Mesenchymal stem cell (in vitro differentiated cells and primary cell): ENCODE results near the gene C13orf46.

ENCODE experiments used
- DNase-seq: peaks from one replicate; pipeline ENCODE4 v3.0.0-alpha.2; 2013
- H2AFZ ChIP-seq: one replicate; pipeline ENCODE4 v1.6.1; 2013; ENCODE audit warnings: low read depth, mild to moderate bottlenecking, control low read depth, inconsistent platforms, low read length, moderate library complexity
- H2AK5ac ChIP-seq: 2 replicates; pipeline ENCODE4 v1.6.1; 2013; ENCODE audit warnings: low read length, moderate library complexity, mild to moderate bottlenecking, inconsistent platforms; ENCODE audit not compliant: severe bottlenecking
- H2BK120ac ChIP-seq: one replicate; pipeline ENCODE4 v1.6.1; 2013; ENCODE audit warnings: low read depth, mild to moderate bottlenecking, inconsistent platforms, low read length, moderate library complexity
- H2BK12ac ChIP-seq, 2 experiments: one replicate each; pipeline ENCODE4 v1.6.1; 2013; ENCODE audit warnings: inconsistent platforms in 2 of 2, low read length in 2 of 2, mild to moderate bottlenecking in 2 of 2, moderate library complexity in 2 of 2, control low read depth in 1 of 2
- H2BK15ac ChIP-seq: one replicate; pipeline ENCODE4 v1.6.1; 2013; ENCODE audit warnings: mild to moderate bottlenecking, low read depth, inconsistent platforms; ENCODE audit not compliant: poor library complexity, severe bottlenecking
- H2BK5ac ChIP-seq: 2 replicates; pipeline ENCODE4 v1.6.1; 2013; ENCODE audit warnings: low read depth, mild to moderate bottlenecking, low read length, control low read depth, inconsistent platforms; ENCODE audit not compliant: poor library complexity, severe bottlenecking
- H3K14ac ChIP-seq, 2 experiments: one replicate each; pipeline ENCODE4 v1.6.1; 2013; ENCODE audit warnings: inconsistent platforms in 2 of 2, low read length in 2 of 2, control low read depth in 1 of 2, mild to moderate bottlenecking in 1 of 2, moderate library complexity in 1 of 2
- H3K18ac ChIP-seq, 2 experiments: one replicate each; pipeline ENCODE4 v1.6.1; 2013; ENCODE audit warnings: inconsistent platforms in 2 of 2, low read length in 2 of 2, control low read depth in 1 of 2, low read depth in 1 of 2, mild to moderate bottlenecking in 1 of 2
- H3K23ac ChIP-seq, 2 experiments: one replicate each; pipeline ENCODE4 v1.6.1; 2013; ENCODE audit warnings: inconsistent platforms in 2 of 2, low read length in 2 of 2, mild to moderate bottlenecking in 2 of 2, moderate library complexity in 2 of 2, control low read depth in 1 of 2
- H3K27ac ChIP-seq: 2 replicates; pipeline ENCODE4 v1.5.1; 2013; ENCODE audit warnings: mild to moderate bottlenecking, moderate library complexity, low read length, control low read depth, inconsistent platforms; ENCODE audit not compliant: poor library complexity, severe bottlenecking
- H3K27me3 ChIP-seq, 2 experiments: 2 replicates each; pipeline versions ENCODE4 v1.6.1 to v1.7.0; 2013; ENCODE audit warnings: low read length in 2 of 2, mild to moderate bottlenecking in 2 of 2, moderate library complexity in 2 of 2, control low read depth in 1 of 2, inconsistent platforms in 1 of 2; ENCODE audit not compliant: control insufficient read depth in 1 of 2, insufficient read depth in 1 of 2
- H3K36me3 ChIP-seq, 2 experiments: 2 replicates each; pipeline versions ENCODE4 v1.6.1 to v1.7.0; 2013; ENCODE audit warnings: low read length in 2 of 2, control low read depth in 1 of 2, inconsistent platforms in 1 of 2, low read depth in 1 of 2, mild to moderate bottlenecking in 1 of 2; ENCODE audit not compliant: insufficient read depth in 2 of 2, control insufficient read depth in 1 of 2
- H3K4ac ChIP-seq, 2 experiments: one replicate each; pipeline ENCODE4 v1.6.1; 2013; ENCODE audit warnings: inconsistent platforms in 2 of 2, low read length in 2 of 2, mild to moderate bottlenecking in 2 of 2, moderate library complexity in 2 of 2, control low read depth in 1 of 2, low read depth in 1 of 2
- H3K4me1 ChIP-seq: 2 replicates; pipeline ENCODE4 v1.6.1; 2013; ENCODE audit warnings: low read depth, low read length, control low read depth; ENCODE audit not compliant: control insufficient read depth, insufficient read depth
- H3K4me2 ChIP-seq: 2 replicates; pipeline ENCODE4 v1.6.1; 2013; ENCODE audit warnings: low read length, mild to moderate bottlenecking, inconsistent platforms; ENCODE audit not compliant: poor library complexity, severe bottlenecking
- H3K4me3 ChIP-seq, 2 experiments: 2 replicates each; pipeline versions ENCODE4 v1.5.1 to v1.7.0; 2013; ENCODE audit warnings: low read length in 2 of 2, mild to moderate bottlenecking in 2 of 2, control low read depth in 1 of 2, low read depth in 1 of 2; ENCODE audit not compliant: insufficient read depth in 1 of 2
- H3K79me1 ChIP-seq: replicated peaks from 2 replicates; pipeline ENCODE4 v1.6.1; 2013; ENCODE audit warnings: mild to moderate bottlenecking, control low read depth, low read length, inconsistent platforms; ENCODE audit not compliant: poor library complexity, severe bottlenecking
- H3K9ac ChIP-seq: 2 replicates; pipeline ENCODE4 v1.7.0; 2013; ENCODE audit warnings: mild to moderate bottlenecking, low read length, moderate library complexity
- H3K9me3 ChIP-seq: 2 replicates; pipeline ENCODE4 v1.7.0; 2013; ENCODE audit warnings: mild to moderate bottlenecking, low read length; ENCODE audit not compliant: control insufficient read depth
- H4K8ac ChIP-seq: one replicate; pipeline ENCODE4 v1.6.1; 2013; ENCODE audit warnings: inconsistent platforms, mild to moderate bottlenecking, low read length, moderate library complexity
- H4K91ac ChIP-seq: one replicate; pipeline ENCODE4 v1.6.1; 2013; ENCODE audit warnings: mild to moderate bottlenecking, low read length, inconsistent platforms
- WGBS: methylation state at CpG from one replicate; pipeline ENCODE4 v1.1.7; 2013; ENCODE audit warnings: mixed read lengths; 5-methylcytosine and 5-hydroxymethylcytosine counted together

C13orf46 gene

DNA sequence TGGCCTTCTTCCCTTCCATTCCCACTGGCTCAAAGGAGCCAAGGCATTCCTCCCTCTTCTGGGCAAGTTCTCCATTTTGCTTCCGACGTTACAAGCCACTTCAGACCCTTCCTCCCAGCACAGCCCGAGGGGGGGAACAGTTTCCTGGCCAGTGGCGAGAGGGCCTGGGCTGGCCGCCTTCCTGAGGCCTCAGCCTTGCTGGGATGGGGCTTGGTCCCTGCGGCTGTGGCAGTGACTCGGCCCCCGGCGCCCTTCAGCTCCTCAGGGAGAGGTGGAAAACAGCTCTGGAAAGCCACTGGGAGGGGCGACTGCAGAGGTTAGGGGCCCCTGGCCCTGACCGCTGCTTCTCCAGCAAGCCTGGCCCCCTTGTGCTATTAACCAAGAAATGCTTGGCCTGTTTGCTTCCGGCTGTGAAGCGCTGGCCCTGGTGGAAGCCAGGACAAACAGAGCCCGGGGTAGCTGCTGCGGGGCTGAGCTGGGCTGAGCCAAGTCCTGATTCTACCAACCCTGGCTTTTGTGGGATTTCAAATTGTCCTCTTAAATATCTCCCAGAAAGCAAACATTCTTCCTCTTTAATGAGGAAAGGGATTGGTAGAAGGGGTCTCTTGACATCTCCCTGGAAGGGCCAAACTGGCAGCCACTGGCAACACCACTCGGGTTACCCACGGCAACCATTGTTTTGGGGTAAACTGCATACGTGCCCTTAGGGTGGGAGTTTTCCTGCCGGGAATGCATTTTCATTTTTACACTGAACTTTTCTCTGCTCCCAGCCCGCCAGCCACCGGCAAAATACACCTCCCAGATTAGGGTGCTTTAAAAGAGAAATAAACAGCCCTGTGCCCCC is 38.7 kb downstream of the C13orf46 start:
- Histone ChIP-seq H2BK15ac (no peak overlapping the region), H3K4me2 (no peak overlapping the region), H2BK5ac (no peak overlapping the region), H3K18ac (peak overlapping the region; percentile 37 to 77), H3K4me3 (no peak overlapping the region), H3K4me1 (peaks cover 17% of the 10 kb centered on the region), H4K91ac (peak overlapping the region; percentile 80), H3K9ac (no peak overlapping the region), H2AFZ (no peak overlapping the region), H2BK120ac (peak overlapping the region; percentile 57), H3K23ac (peak overlapping the region in 1 of 2 experiments; percentile 38), H3K36me3 (peaks cover 0 to 2% of the 10 kb centered on the region in 2 experiments), H3K4ac (peak overlapping the region in 1 of 2 experiments; percentile 15), H4K8ac (peak overlapping the region; percentile 73), H2BK12ac (peak overlapping the region; percentile 59 to 69), H2AK5ac (no peak overlapping the region), H3K14ac (no peak overlapping the region), H3K27me3 (peaks cover 0 to 19% of the 10 kb centered on the region in 2 experiments), H3K9me3 (no peaks in the 10 kb centered on the region), H3K27ac (no peak overlapping the region), H3K79me1 (peaks cover 2% of the 10 kb centered on the region)
- WGBS: 68% methylated on average over 21 of the region's 21 CpGs
- DNase-seq: no peak

- Histone ChIP-seq H3K9ac (no peak overlapping the region), H3K23ac (peak overlapping the region in 1 of 2 experiments; percentile 38), H3K18ac (peak overlapping the region; percentile 16 to 37), H2BK12ac (peak overlapping the region; percentile 25 to 69), H2BK120ac (peak overlapping the region; percentile 57), H2BK15ac (no peak overlapping the region), H4K91ac (peak overlapping the region; percentile 80), H3K14ac (no peak overlapping the region), H3K36me3 (peaks cover 0 to 2% of the 10 kb centered on the region in 2 experiments), H3K79me1 (peaks cover 2% of the 10 kb centered on the region), H4K8ac (no peak overlapping the region), H3K4me2 (no peak overlapping the region), H2AK5ac (no peak overlapping the region), H3K27ac (no peak overlapping the region), H3K4ac (peak overlapping the region; percentile 15 to 61), H2BK5ac (no peak overlapping the region), H3K9me3 (no peaks in the 10 kb centered on the region), H3K27me3 (peaks cover 0 to 19% of the 10 kb centered on the region in 2 experiments), H3K4me1 (peaks cover 17% of the 10 kb centered on the region), H2AFZ (no peak overlapping the region), H3K4me3 (no peak overlapping the region)
- DNase-seq: no peak
- WGBS: 98% methylated on average over 11 of the region's 14 CpGs
Observed at GRCh38 chr13:113934576-113934975, 39.3 kb downstream of the C13orf46 start.

GRCh38 chr13:113933901-113934300 is 40.0 kb downstream of the C13orf46 start:
- no peak overlapping the region for H3K4me3 ChIP-seq
- DNase-seq: no peak
- peaks cover 0 to 13% of the 10 kb centered on the region in 2 experiments for H3K27me3 ChIP-seq
- no peak overlapping the region for H4K8ac ChIP-seq
- no peak overlapping the region for H3K18ac ChIP-seq
- H2AK5ac ChIP-seq: no peak overlapping the region
- no peak overlapping the region for H2AFZ ChIP-seq
- H2BK15ac ChIP-seq: no peak overlapping the region
- H2BK120ac ChIP-seq: no peak overlapping the region
- 98% methylated on average over 22 of the region's 22 CpGs for WGBS
- H3K9me3 ChIP-seq: no peaks in the 10 kb centered on the region
- no peak overlapping the region for H3K27ac ChIP-seq
- peaks cover 2% of the 10 kb centered on the region for H3K79me1 ChIP-seq
- no peak overlapping the region for H3K4ac ChIP-seq
- peaks cover 15% of the 10 kb centered on the region for H3K4me1 ChIP-seq
- H3K23ac ChIP-seq: no peak overlapping the region
- no peak overlapping the region for H3K9ac ChIP-seq
- no peak overlapping the region for H4K91ac ChIP-seq
- H3K36me3 ChIP-seq: peaks cover 0 to 2% of the 10 kb centered on the region in 2 experiments
- no peak overlapping the region for H2BK5ac ChIP-seq
- H2BK12ac ChIP-seq: no peak overlapping the region
- no peak overlapping the region for H3K14ac ChIP-seq
- no peak overlapping the region for H3K4me2 ChIP-seq

DNA sequence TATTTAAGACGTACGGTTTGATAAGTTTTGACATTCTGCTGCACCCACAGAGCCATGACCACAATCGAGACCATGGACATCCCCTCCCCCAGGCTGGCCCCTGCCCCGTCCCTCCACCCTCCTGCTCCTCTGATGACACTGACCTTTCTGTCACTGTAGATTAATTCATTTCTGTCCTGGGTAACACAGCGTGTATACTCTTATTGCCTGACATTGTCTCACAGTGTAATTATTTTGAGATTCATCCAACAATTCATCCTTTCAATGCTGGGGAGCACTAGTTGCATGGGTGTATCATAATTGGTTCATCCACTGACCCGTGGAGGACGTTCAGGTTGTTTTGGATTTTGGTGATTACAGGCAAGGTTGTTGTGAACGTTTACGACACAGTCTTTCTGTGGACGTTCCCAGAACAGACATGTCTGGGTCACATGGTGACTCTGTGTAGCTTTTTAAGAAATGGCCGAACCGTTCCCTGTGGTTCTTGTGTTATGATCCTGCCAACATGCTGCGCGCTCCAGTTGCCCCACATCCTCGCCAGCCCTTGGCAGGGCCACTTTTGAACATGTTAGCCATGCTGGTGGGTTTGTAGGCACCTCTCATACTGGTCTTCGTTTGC is 41.9 kb downstream of the C13orf46 start:
- H3K9ac ChIP-seq: no peak overlapping the region
- H3K9me3 ChIP-seq: no peaks in the 10 kb centered on the region
- H2BK5ac ChIP-seq: no peak overlapping the region
- no peak overlapping the region for H3K14ac ChIP-seq
- no peak overlapping the region for H2AK5ac ChIP-seq
- H4K91ac ChIP-seq: peak overlapping the region; percentile 14
- H3K79me1 ChIP-seq: peaks cover 2% of the 10 kb centered on the region
- H3K23ac ChIP-seq: no peak overlapping the region
- peaks cover 0 to 4% of the 10 kb centered on the region in 2 experiments for H3K27me3 ChIP-seq
- H2BK15ac ChIP-seq: no peak overlapping the region
- H3K4me2 ChIP-seq: no peak overlapping the region
- 90% methylated on average over 16 of the region's 16 CpGs for WGBS
- no peak overlapping the region for H3K4ac ChIP-seq
- H3K27ac ChIP-seq: no peak overlapping the region
- peaks cover 0 to 2% of the 10 kb centered on the region in 2 experiments for H3K36me3 ChIP-seq
- H3K18ac ChIP-seq: no peak overlapping the region
- no peak for DNase-seq
- H3K4me3 ChIP-seq: no peak overlapping the region
- H2BK12ac ChIP-seq: no peak overlapping the region
- H2BK120ac ChIP-seq: no peak overlapping the region
- H3K4me1 ChIP-seq: peaks cover 6% of the 10 kb centered on the region
- H4K8ac ChIP-seq: no peak overlapping the region
- no peak overlapping the region for H2AFZ ChIP-seq
